IMR-90 (cell line): ENCODE measurements around the gene PTP4A2. TPM values are rescaled to one million over a fixed set of nuclear protein-coding genes. Genes with fewer than 3 reads are reported as not detected.

Experiments
- ATAC-seq: fragments of 200-7000 bp; cut with Tn5 transposase; 2 replicates; pipeline ENCODE4 v1.9.1; 2020; ENCODE audit warnings: low read depth, mild to moderate bottlenecking, moderate library complexity
- BruUV-seq: library from RNA; stranded (reverse); fragments of 400-500 nt; replicated peaks from 2 replicates; lab custom pipeline; 2021; lab: Mats Ljungman, UMichigan
- CTCF ChIA-PET: fragments of 300-600 bp; formaldehyde crosslinking; extraction: SDS; loops from one replicate; lab custom pipeline; 2021; ENCODE audit warnings: antibody characterized with exemption; lab: Yijun Ruan, JAX
- POLR2A ChIA-PET: fragments of 300-600 bp; sonication (Branson Sonifier 250); formaldehyde crosslinking; loops from one replicate; lab custom pipeline; 2022; ENCODE audit warnings: antibody characterized with exemption; ENCODE audit not compliant: unreplicated experiment; lab: Charles Lee
- DNase-seq: peaks from one replicate; pipeline ENCODE4 v3.0.0; 2013
- H2AFZ ChIP-seq: replicated peaks from 2 replicates; pipeline ENCODE3; 2013; ENCODE audit warnings: low read length, mild to moderate bottlenecking; ENCODE audit not compliant: poor library complexity
- H2AK5ac ChIP-seq: 2 replicates; pipeline ENCODE4 v1.6.1; 2013; ENCODE audit warnings: low read depth, low read length, inconsistent platforms
- H2AK9ac ChIP-seq: replicated peaks from 2 replicates; pipeline ENCODE3; 2013; ENCODE audit warnings: mild to moderate bottlenecking, low read depth, low read length, moderate library complexity; ENCODE audit not compliant: poor library complexity
- H2BK120ac ChIP-seq: 2 replicates; pipeline ENCODE4 v1.6.1; 2013; ENCODE audit warnings: low read depth, low read length, inconsistent platforms
- H2BK15ac ChIP-seq: 3 replicates; pipeline ENCODE4 v1.6.1; 2013; ENCODE audit warnings: low read depth, low read length, inconsistent platforms
- H2BK20ac ChIP-seq: 2 replicates; pipeline ENCODE4 v1.6.1; 2013; ENCODE audit warnings: low read depth, mild to moderate bottlenecking, inconsistent platforms, low read length, moderate library complexity
- H2BK5ac ChIP-seq: 2 replicates; pipeline ENCODE4 v1.6.1; 2013; ENCODE audit warnings: mild to moderate bottlenecking, low read depth, low read length, inconsistent platforms; ENCODE audit not compliant: poor library complexity, severe bottlenecking
- H3K14ac ChIP-seq: replicated peaks from 2 replicates; pipeline ENCODE4 v1.6.1; 2013; ENCODE audit warnings: low read depth, low read length, inconsistent platforms
- H3K18ac ChIP-seq: 2 replicates; pipeline ENCODE4 v1.6.1; 2013; ENCODE audit warnings: low read depth, low read length, control low read depth
- H3K23ac ChIP-seq: 2 replicates; pipeline ENCODE4 v1.6.1; 2013; ENCODE audit warnings: low read depth, low read length, inconsistent platforms
- H3K27ac ChIP-seq: 2 replicates; pipeline ENCODE4 v1.5.1; 2013; ENCODE audit warnings: mild to moderate bottlenecking, control low read depth, low read length; ENCODE audit not compliant: insufficient read depth
- H3K27me3 ChIP-seq: 2 replicates; pipeline ENCODE4 v1.6.1; 2013; ENCODE audit warnings: low read length; ENCODE audit not compliant: control insufficient read depth, insufficient read depth
- H3K36me3 ChIP-seq: 2 replicates; pipeline ENCODE4 v1.6.1; 2013; ENCODE audit warnings: low read length, mixed read lengths; ENCODE audit not compliant: control insufficient read depth, insufficient read depth
- H3K4ac ChIP-seq: 2 replicates; pipeline ENCODE4 v1.6.1; 2013; ENCODE audit warnings: low read depth, low read length, inconsistent platforms
- H3K4me1 ChIP-seq: 2 replicates; pipeline ENCODE4 v1.6.1; 2013; ENCODE audit warnings: low read length, mixed read lengths; ENCODE audit not compliant: control insufficient read depth, insufficient read depth
- H3K4me2 ChIP-seq: 2 replicates; pipeline ENCODE4 v1.6.1; 2013; ENCODE audit warnings: low read depth, mild to moderate bottlenecking, control low read depth, low read length, moderate library complexity
- H3K4me3 ChIP-seq: 2 replicates; pipeline ENCODE4 v1.5.1; 2013; ENCODE audit warnings: low read depth, mild to moderate bottlenecking, control low read depth, low read length, moderate library complexity; ENCODE audit not compliant: insufficient read depth
- H3K56ac ChIP-seq: 2 replicates; pipeline ENCODE4 v1.6.1; 2013; ENCODE audit warnings: low read length, inconsistent platforms; ENCODE audit not compliant: insufficient read depth; ENCODE audit errors: extremely low read depth
- H3K79me1 ChIP-seq, 2 experiments: 2 replicates each; pipeline ENCODE4 v1.6.1; 2013; ENCODE audit warnings: low read length in 2 of 2, inconsistent platforms in 1 of 2, low read depth in 1 of 2
- H3K9ac ChIP-seq: 2 replicates; pipeline ENCODE4 v1.6.1; 2013; ENCODE audit warnings: low read depth, low read length, control low read depth
- H3K9me1 ChIP-seq: 2 replicates; pipeline ENCODE4 v1.6.1; 2013; ENCODE audit warnings: low read length, inconsistent platforms; ENCODE audit not compliant: insufficient read depth
- H3K9me3 ChIP-seq: 2 replicates; pipeline ENCODE4 v1.6.1; 2013; ENCODE audit warnings: low read length; ENCODE audit not compliant: control insufficient read depth, insufficient read depth
- H4K20me1 ChIP-seq: 2 replicates; pipeline ENCODE4 v1.6.1; 2013; ENCODE audit warnings: low read length, inconsistent platforms; ENCODE audit not compliant: insufficient read depth
- H4K5ac ChIP-seq: 2 replicates; pipeline ENCODE4 v1.6.1; 2013; ENCODE audit warnings: mild to moderate bottlenecking, low read depth, low read length, control low read depth
- H4K8ac ChIP-seq, 2 experiments: 2 replicates each; pipeline ENCODE4 v1.6.1; 2013; ENCODE audit warnings: low read depth in 2 of 2, low read length in 2 of 2, control low read depth in 1 of 2, inconsistent platforms in 1 of 2
- H4K91ac ChIP-seq: 2 replicates; pipeline ENCODE4 v1.6.1; 2013; ENCODE audit warnings: low read depth, low read length, inconsistent platforms; ENCODE audit not compliant: insufficient read depth
- BHLHE40 ChIP-seq: fragments of 150-350 bp; IDR thresholded peaks from 2 replicates; pipeline ENCODE4 v1.6.1; 2016; ENCODE audit warnings: mild to moderate bottlenecking, low read depth, low read length
- CEBPB ChIP-seq: IDR thresholded peaks from 2 replicates; pipeline ENCODE4 v1.6.1; 2012; ENCODE audit warnings: low read depth, low read length, improper control_type of control experiment
- CHD1 ChIP-seq: IDR thresholded peaks from 2 replicates; pipeline ENCODE4 v1.6.1; 2012; ENCODE audit warnings: low read depth, low read length, improper control_type of control experiment
- FOS ChIP-seq: fragments of 150-350 bp; IDR thresholded peaks from 2 replicates; pipeline ENCODE4 v1.6.1; 2016; ENCODE audit warnings: low read depth, low read length
- MAFK ChIP-seq: IDR thresholded peaks from 2 replicates; pipeline ENCODE4 v1.6.1; 2012; ENCODE audit warnings: low read depth, low read length, improper control_type of control experiment
- MAZ ChIP-seq: IDR thresholded peaks from 2 replicates; pipeline ENCODE4 v1.6.1; 2012; ENCODE audit warnings: low read depth, mild to moderate bottlenecking, low read length, improper control_type of control experiment, moderate library complexity, borderline replicate concordance
- MXI1 ChIP-seq: IDR thresholded peaks from 2 replicates; pipeline ENCODE4 v1.6.1; 2012; ENCODE audit warnings: low read depth, mild to moderate bottlenecking, low read length, moderate library complexity, borderline replicate concordance
- NFE2L2 ChIP-seq: fragments of 150-350 bp; IDR thresholded peaks from 2 replicates; pipeline ENCODE4 v1.6.1; 2016; ENCODE audit warnings: low read depth, mild to moderate bottlenecking, low read length
- POLR2A ChIP-seq: IDR thresholded peaks from 2 replicates; pipeline ENCODE4 v1.6.1; 2012; ENCODE audit warnings: mild to moderate bottlenecking, low read depth, low read length
- RCOR1 ChIP-seq: IDR thresholded peaks from 2 replicates; pipeline ENCODE4 v1.6.1; 2012; ENCODE audit warnings: mild to moderate bottlenecking, low read length, improper control_type of control experiment; ENCODE audit not compliant: insufficient replicate concordance
- SMC3 ChIP-seq: fragments of 150-350 bp; IDR thresholded peaks from 2 replicates; pipeline ENCODE4 v1.6.1; 2016; ENCODE audit warnings: low read depth, mild to moderate bottlenecking, antibody characterized with exemption, low read length, moderate library complexity
- WGBS, 2 experiments: methylation state at CpG; one replicate each; pipeline versions ENCODE4 v1.1.5 to v1.1.7; 2013; ENCODE audit warnings: missing lambda C conversion rate in 2 of 2; ENCODE audit not compliant: insufficient read length in 1 of 2; ENCODE audit errors: extremely low coverage in 2 of 2; 5-methylcytosine and 5-hydroxymethylcytosine counted together
- dilution Hi-C: fragments of 300-500 bp; cut with HindIII; formaldehyde crosslinking; loops from one replicate; pipeline ENCODE4 v1.14.3; 2018; ENCODE audit warnings: low sequenced_read_pairs; ENCODE audit not compliant: unreplicated experiment
- in situ Hi-C: fragments of 300-500 bp; cut with MboI; formaldehyde crosslinking; loops from 3 replicates; pipeline ENCODE4 v1.14.3; 2019; ENCODE audit warnings: low sequenced_read_pairs, inconsistent platforms, mixed read lengths
- intact Hi-C: fragments of 100-400 bp; cut with micrococcal nuclease; formaldehyde crosslinking; loops from 2 replicates; pipeline ENCODE4 v1.10.0; 2022
- polyA plus RNA-seq, 3 experiments: library from polyadenylated mRNA; depleted of rRNA; stranded (reverse); fragments of >200 nt; gene quantifications; 2 replicates each; pipeline ENCODE4 v1.2.3, GENCODE V29; 2012; ENCODE audit warnings: low replicate concordance in 1 of 3
- total RNA-seq: library from RNA; depleted of rRNA; stranded (reverse); fragments of >200 nt; gene quantifications from 2 replicates; pipeline ENCODE4 v1.2.3, GENCODE V29; 2012
- TF ChIP-seq, protein P1 (sequence below): fragments of 150-350 bp; IDR thresholded peaks from 2 replicates; pipeline ENCODE4 v1.6.1; 2016; ENCODE audit warnings: low read depth, mild to moderate bottlenecking, low read length, moderate library complexity, borderline replicate concordance
- TF ChIP-seq, protein P2 (sequence below): fragments of 150-350 bp; IDR thresholded peaks from 2 replicates; pipeline ENCODE4 v1.6.1; 2017; ENCODE audit warnings: mild to moderate bottlenecking, antibody characterized with exemption, low read length, low read depth

PTP4A2 gene
- total and polyA plus RNA-seq, 2 of the 4 experiments (the other 2 are of a cell fraction): 135 to 328 TPM

DNA sequence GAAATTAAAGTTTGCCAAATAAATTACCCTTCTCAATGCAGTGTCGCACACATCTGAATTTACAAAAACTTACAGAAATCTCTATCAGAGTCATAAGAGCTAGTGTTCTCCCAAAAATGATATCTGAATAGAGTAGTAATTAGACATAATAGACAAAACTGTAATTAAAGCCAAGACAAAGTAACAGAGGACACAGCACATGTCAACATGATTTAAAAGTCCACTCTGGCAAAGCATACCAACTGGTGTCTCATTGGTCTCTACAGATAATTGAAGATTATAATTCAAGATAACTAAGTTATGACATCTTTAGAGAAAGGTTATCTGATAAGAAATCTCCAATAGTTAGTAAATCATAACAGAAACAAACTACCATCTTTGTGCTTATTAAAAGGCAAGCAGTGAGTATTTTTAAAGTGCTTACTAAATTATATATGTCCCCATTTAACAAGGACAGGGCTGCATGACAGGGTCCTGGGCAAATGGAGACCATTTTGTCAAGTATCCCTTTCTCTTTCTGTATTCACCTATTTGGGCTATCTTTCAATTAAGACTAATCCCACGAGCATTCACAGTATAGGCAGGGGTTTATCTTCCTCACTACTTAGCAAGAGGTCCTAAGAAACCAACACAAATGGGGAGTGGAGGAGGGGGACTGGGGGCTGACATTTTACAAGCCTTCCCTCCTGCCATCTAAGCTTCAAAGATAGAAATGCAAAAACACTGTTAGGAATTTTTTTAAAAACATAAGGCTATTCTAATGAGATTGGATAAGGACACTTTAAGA, 26.0 kb downstream of the PTP4A2 start:
- H4K8ac ChIP-seq: no peak overlapping the region
- H3K14ac ChIP-seq: no peak overlapping the region
- intact Hi-C loops: no loop called here

More for the DNA sequence above, 26.0 kb downstream of the PTP4A2 start:
- Histone ChIP-seq H2BK20ac (no peak overlapping the region), H3K4me3 (no peak overlapping the region), H3K18ac (no peak overlapping the region), H3K27me3 (no peaks in the 10 kb centered on the region), H4K20me1 (peaks cover 66% of the 10 kb centered on the region), H2AK5ac (no peak overlapping the region), H3K4ac (no peak overlapping the region), H2AK9ac (no peak overlapping the region), H4K91ac (no peak overlapping the region), H3K56ac (no peak overlapping the region), H3K79me1 (peaks cover 21 to 69% of the 10 kb centered on the region in 2 experiments), H3K23ac (no peak overlapping the region), H3K36me3 (peaks cover 38% of the 10 kb centered on the region), H2AFZ (no peak overlapping the region), H2BK15ac (no peak overlapping the region), H3K9me3 (no peaks in the 10 kb centered on the region), H3K9ac (no peak overlapping the region), H3K4me2 (no peak overlapping the region), H3K27ac (no peak overlapping the region), H2BK5ac (no peak overlapping the region), H4K5ac (no peak overlapping the region), H2BK120ac (no peak overlapping the region), H3K9me1 (peaks cover 5% of the 10 kb centered on the region), H3K4me1 (peaks cover 3% of the 10 kb centered on the region)
- BruUV-seq: no TSS peak
- dilution Hi-C loops: no loop called here
- DNase-seq (no peak), ATAC-seq (no peak)
- ChIA-PET POLR2A (no interaction called here), CTCF (interaction anchor here (0.5 to 0.6 kb wide), 2 partner anchors 9 to 53 kb away, joined by 3 read pairs; no protein-coding TSS in a partner anchor)
- no CpG with 5 or more reads among the region's 2 CpGs for WGBS, 2 experiments
- in situ Hi-C loops: no loop called here
- TF ChIP-seq FOS (no peak), MXI1 (no peak), POLR2A (no peak), CHD1 (no peak), BHLHE40 (no peak), SMC3 (no peak), MAFK (no peak), MAZ (no peak), RCOR1 (no peak), CEBPB (no peak), NFE2L2 (no peak)
- TF ChIP-seq, protein P1, sequence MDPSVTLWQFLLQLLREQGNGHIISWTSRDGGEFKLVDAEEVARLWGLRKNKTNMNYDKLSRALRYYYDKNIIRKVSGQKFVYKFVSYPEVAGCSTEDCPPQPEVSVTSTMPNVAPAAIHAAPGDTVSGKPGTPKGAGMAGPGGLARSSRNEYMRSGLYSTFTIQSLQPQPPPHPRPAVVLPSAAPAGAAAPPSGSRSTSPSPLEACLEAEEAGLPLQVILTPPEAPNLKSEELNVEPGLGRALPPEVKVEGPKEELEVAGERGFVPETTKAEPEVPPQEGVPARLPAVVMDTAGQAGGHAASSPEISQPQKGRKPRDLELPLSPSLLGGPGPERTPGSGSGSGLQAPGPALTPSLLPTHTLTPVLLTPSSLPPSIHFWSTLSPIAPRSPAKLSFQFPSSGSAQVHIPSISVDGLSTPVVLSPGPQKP: no peak
- TF ChIP-seq, protein P2, sequence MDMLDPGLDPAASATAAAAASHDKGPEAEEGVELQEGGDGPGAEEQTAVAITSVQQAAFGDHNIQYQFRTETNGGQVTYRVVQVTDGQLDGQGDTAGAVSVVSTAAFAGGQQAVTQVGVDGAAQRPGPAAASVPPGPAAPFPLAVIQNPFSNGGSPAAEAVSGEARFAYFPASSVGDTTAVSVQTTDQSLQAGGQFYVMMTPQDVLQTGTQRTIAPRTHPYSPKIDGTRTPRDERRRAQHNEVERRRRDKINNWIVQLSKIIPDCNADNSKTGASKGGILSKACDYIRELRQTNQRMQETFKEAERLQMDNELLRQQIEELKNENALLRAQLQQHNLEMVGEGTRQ: no peak
